Measurements from ENCODE around the gene ATP2A2.

The ATP2A2 gene

GRCh38 chr12:110345963-110346362, 64.9 kb downstream of the ATP2A2 start:
- Histone ChIP-seq H2BK120ac (ENCODE audit: insufficient read depth, low read length, poor library complexity) (no peak overlapping the region), H3K9me3 (ENCODE audit: insufficient read depth, low read depth, low read length) (no peaks in the 10 kb centered on the region), H2AK5ac (ENCODE audit: low read length) (no peak overlapping the region), H4K91ac (ENCODE audit: low read depth, low read length) (no peak overlapping the region), H4K12ac (ENCODE audit: low read depth, low read length) (no peak overlapping the region), H3K14ac (ENCODE audit: low read length) (no peak overlapping the region), H2AFZ (ENCODE audit: insufficient read depth, low read length, poor library complexity) (no peak overlapping the region), H2BK5ac (ENCODE audit: low read depth, low read length, poor library complexity) (no peak overlapping the region), H3K23ac (ENCODE audit: low read length) (no peak overlapping the region), H3K4me3 (ENCODE audit: low read depth, low read length) (no peak overlapping the region), H3K79me1 (ENCODE audit: low read length) (no peaks in the 10 kb centered on the region), H3K18ac (ENCODE audit: low read length) (no peak overlapping the region), H3K79me2 (ENCODE audit: control insufficient read depth, insufficient read depth, low read length, poor library complexity) (no peaks in the 10 kb centered on the region), H3K36me3 (ENCODE audit: control insufficient read depth in 1 of 2, insufficient read depth in 2 of 2, low read length in 2 of 2) (peaks cover 60 to 78% of the 10 kb centered on the region in 2 experiments), H3K27ac (ENCODE audit: low read depth, low read length) (no peak overlapping the region), H3K27me3 (ENCODE audit: insufficient read depth, low read length) (no peaks in the 10 kb centered on the region), H3K4me1 (ENCODE audit: control insufficient read depth in 1 of 2, insufficient read depth in 2 of 2, low read length in 2 of 2) (peaks cover 0 to 3% of the 10 kb centered on the region in 2 experiments), H3K4ac (ENCODE audit: low read depth, low read length) (no peak overlapping the region), H4K8ac (ENCODE audit: low read depth, low read length) (no peak overlapping the region), H3K9ac (ENCODE audit: low read length) (no peak overlapping the region), H2BK12ac (ENCODE audit: low read length) (no peak overlapping the region), H3K4me2 (ENCODE audit: low read length) (no peak overlapping the region)
- no peak for DNase-seq
- no CpG with 5 or more reads among the region's 12 CpGs for WGBS (ENCODE audit: extremely low coverage, insufficient coverage, insufficient read length)

- no peak overlapping the region for H3K18ac ChIP-seq (ENCODE audit: low read length)
- peaks cover 51 to 67% of the 10 kb centered on the region in 2 experiments for H3K36me3 ChIP-seq (ENCODE audit: control insufficient read depth in 1 of 2, insufficient read depth in 2 of 2, low read length in 2 of 2)
- H3K4me2 ChIP-seq (ENCODE audit: low read length), result no peak overlapping the region
- no peaks in the 10 kb centered on the region for H3K9me3 ChIP-seq (ENCODE audit: insufficient read depth, low read depth, low read length)
- H3K4me3 ChIP-seq (ENCODE audit: low read depth, low read length), result no peak overlapping the region
- H4K91ac ChIP-seq (ENCODE audit: low read depth, low read length), result no peak overlapping the region
- H2BK5ac ChIP-seq (ENCODE audit: low read depth, low read length, poor library complexity), result no peak overlapping the region
- H3K79me1 ChIP-seq (ENCODE audit: low read length), result no peaks in the 10 kb centered on the region
- no peak overlapping the region for H2AFZ ChIP-seq (ENCODE audit: insufficient read depth, low read length, poor library complexity)
- H3K27me3 ChIP-seq (ENCODE audit: insufficient read depth, low read length), result no peaks in the 10 kb centered on the region
- H2BK120ac ChIP-seq (ENCODE audit: insufficient read depth, low read length, poor library complexity), result no peak overlapping the region
- no peak overlapping the region for H4K8ac ChIP-seq (ENCODE audit: low read depth, low read length)
- no peak overlapping the region for H3K27ac ChIP-seq (ENCODE audit: low read depth, low read length)
- DNase-seq, result no peak
- no CpG with 5 or more reads among the region's 8 CpGs for WGBS (ENCODE audit: extremely low coverage, insufficient coverage, insufficient read length)
- H2AK5ac ChIP-seq (ENCODE audit: low read length), result no peak overlapping the region
- H3K23ac ChIP-seq (ENCODE audit: low read length), result no peak overlapping the region
- H2BK12ac ChIP-seq (ENCODE audit: low read length), result no peak overlapping the region
- H3K4ac ChIP-seq (ENCODE audit: low read depth, low read length), result no peak overlapping the region
- H3K4me1 ChIP-seq (ENCODE audit: control insufficient read depth in 1 of 2, insufficient read depth in 2 of 2, low read length in 2 of 2), result peaks cover 0 to 3% of the 10 kb centered on the region in 2 experiments
- H4K12ac ChIP-seq (ENCODE audit: low read depth, low read length), result no peak overlapping the region
- H3K9ac ChIP-seq (ENCODE audit: low read length), result no peak overlapping the region
- H3K79me2 ChIP-seq (ENCODE audit: control insufficient read depth, insufficient read depth, low read length, poor library complexity), result no peaks in the 10 kb centered on the region
- no peak overlapping the region for H3K14ac ChIP-seq (ENCODE audit: low read length)
Measured at GRCh38 chr12:110347767-110348166, 66.7 kb downstream of the ATP2A2 start.

DNA sequence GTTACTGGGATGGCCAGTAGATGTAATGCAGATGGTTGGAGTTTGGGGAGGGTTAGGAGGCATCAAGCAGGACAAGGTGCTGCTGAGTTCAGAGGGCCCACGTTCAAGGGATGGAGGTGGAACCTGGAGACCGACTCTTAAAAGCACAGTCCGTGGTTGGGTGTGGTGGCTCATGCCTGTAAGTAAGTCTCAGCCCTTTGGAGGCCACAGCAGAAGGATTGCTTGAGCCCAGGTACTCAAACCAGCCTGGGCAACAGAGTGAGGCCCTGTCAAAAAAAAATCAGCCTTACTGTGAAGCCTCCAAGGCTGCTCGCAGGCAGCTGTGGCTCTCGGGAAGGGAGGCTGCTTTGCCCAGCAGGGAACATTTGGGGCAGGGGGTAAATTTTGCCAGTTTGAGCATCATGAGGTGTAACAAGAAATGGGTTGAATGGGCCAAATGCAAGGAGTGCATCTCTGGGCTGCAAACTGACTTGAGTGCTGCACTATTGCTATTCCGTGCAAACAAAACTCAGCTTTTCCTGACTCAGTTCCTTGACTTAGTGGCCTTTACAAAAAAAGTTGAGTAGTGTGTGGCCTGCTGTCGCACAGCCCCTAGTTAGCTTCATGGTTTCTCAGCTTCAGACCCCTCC, 67.5 kb downstream of the ATP2A2 start:
- Histone ChIP-seq H3K14ac (ENCODE audit: low read length) (no peak overlapping the region), H3K79me2 (ENCODE audit: control insufficient read depth, insufficient read depth, low read length, poor library complexity) (no peaks in the 10 kb centered on the region), H3K27me3 (ENCODE audit: insufficient read depth, low read length) (no peaks in the 10 kb centered on the region), H2AFZ (ENCODE audit: insufficient read depth, low read length, poor library complexity) (no peak overlapping the region), H3K36me3 (ENCODE audit: control insufficient read depth in 1 of 2, insufficient read depth in 2 of 2, low read length in 2 of 2) (peaks cover 49 to 63% of the 10 kb centered on the region in 2 experiments), H4K8ac (ENCODE audit: low read depth, low read length) (no peak overlapping the region), H2BK5ac (ENCODE audit: low read depth, low read length, poor library complexity) (no peak overlapping the region), H3K4me2 (ENCODE audit: low read length) (no peak overlapping the region), H3K27ac (ENCODE audit: low read depth, low read length) (no peak overlapping the region), H3K4ac (ENCODE audit: low read depth, low read length) (no peak overlapping the region), H2BK12ac (ENCODE audit: low read length) (no peak overlapping the region), H3K23ac (ENCODE audit: low read length) (no peak overlapping the region), H2BK120ac (ENCODE audit: insufficient read depth, low read length, poor library complexity) (no peak overlapping the region), H4K91ac (ENCODE audit: low read depth, low read length) (no peak overlapping the region), H3K18ac (ENCODE audit: low read length) (no peak overlapping the region), H3K9ac (ENCODE audit: low read length) (no peak overlapping the region), H3K4me1 (ENCODE audit: control insufficient read depth in 1 of 2, insufficient read depth in 2 of 2, low read length in 2 of 2) (peaks cover 0 to 3% of the 10 kb centered on the region in 2 experiments), H4K12ac (ENCODE audit: low read depth, low read length) (no peak overlapping the region), H3K4me3 (ENCODE audit: low read depth, low read length) (no peak overlapping the region), H3K9me3 (ENCODE audit: insufficient read depth, low read depth, low read length) (no peaks in the 10 kb centered on the region), H3K79me1 (ENCODE audit: low read length) (no peaks in the 10 kb centered on the region), H2AK5ac (ENCODE audit: low read length) (no peak overlapping the region)
- WGBS (ENCODE audit: extremely low coverage, insufficient coverage, insufficient read length), result no CpG with 5 or more reads among the region's 7 CpGs
- no peak for DNase-seq

GRCh38 chr12:110349096-110349495, 68.0 kb downstream of the ATP2A2 start:
- Histone ChIP-seq H2BK120ac (ENCODE audit: insufficient read depth, low read length, poor library complexity) (no peak overlapping the region), H3K23ac (ENCODE audit: low read length) (no peak overlapping the region), H3K4me2 (ENCODE audit: low read length) (no peak overlapping the region), H3K14ac (ENCODE audit: low read length) (no peak overlapping the region), H3K9me3 (ENCODE audit: insufficient read depth, low read depth, low read length) (no peaks in the 10 kb centered on the region), H2BK12ac (ENCODE audit: low read length) (no peak overlapping the region), H2AFZ (ENCODE audit: insufficient read depth, low read length, poor library complexity) (no peak overlapping the region), H3K4me1 (ENCODE audit: control insufficient read depth in 1 of 2, insufficient read depth in 2 of 2, low read length in 2 of 2) (peaks cover 0 to 3% of the 10 kb centered on the region in 2 experiments), H3K79me1 (ENCODE audit: low read length) (no peaks in the 10 kb centered on the region), H3K18ac (ENCODE audit: low read length) (no peak overlapping the region), H4K8ac (ENCODE audit: low read depth, low read length) (no peak overlapping the region), H3K27ac (ENCODE audit: low read depth, low read length) (no peak overlapping the region), H3K27me3 (ENCODE audit: insufficient read depth, low read length) (no peaks in the 10 kb centered on the region), H4K12ac (ENCODE audit: low read depth, low read length) (no peak overlapping the region), H3K79me2 (ENCODE audit: control insufficient read depth, insufficient read depth, low read length, poor library complexity) (no peaks in the 10 kb centered on the region), H4K91ac (ENCODE audit: low read depth, low read length) (no peak overlapping the region), H3K9ac (ENCODE audit: low read length) (no peak overlapping the region), H2BK5ac (ENCODE audit: low read depth, low read length, poor library complexity) (no peak overlapping the region), H3K4me3 (ENCODE audit: low read depth, low read length) (no peak overlapping the region), H2AK5ac (ENCODE audit: low read length) (no peak overlapping the region), H3K36me3 (ENCODE audit: control insufficient read depth in 1 of 2, insufficient read depth in 2 of 2, low read length in 2 of 2) (peaks cover 46 to 58% of the 10 kb centered on the region in 2 experiments), H3K4ac (ENCODE audit: low read depth, low read length) (no peak overlapping the region)
- DNase-seq, result no peak
- no CpG with 5 or more reads among the region's 4 CpGs for WGBS (ENCODE audit: extremely low coverage, insufficient coverage, insufficient read length)

All from trophoblast cell (in vitro differentiated cells and primary cell).